IMR-90 (cell line): ENCODE measurements around the gene FAM8A1. TPM values are rescaled to one million over a fixed set of nuclear protein-coding genes. Genes with fewer than 3 reads are reported as not detected.

ENCODE experiments used
- ATAC-seq: fragments of 200-7000 bp; cut with Tn5 transposase; 2 replicates; pipeline ENCODE4 v1.9.1; 2020; ENCODE audit warnings: low read depth, mild to moderate bottlenecking, moderate library complexity
- BruUV-seq: library from RNA; stranded (reverse); fragments of 400-500 nt; replicated peaks from 2 replicates; lab custom pipeline; 2021; lab: Mats Ljungman, UMichigan
- CTCF ChIA-PET: fragments of 300-600 bp; formaldehyde crosslinking; extraction: SDS; loops from one replicate; lab custom pipeline; 2021; ENCODE audit warnings: antibody characterized with exemption; lab: Yijun Ruan, JAX
- POLR2A ChIA-PET: fragments of 300-600 bp; sonication (Branson Sonifier 250); formaldehyde crosslinking; loops from one replicate; lab custom pipeline; 2022; ENCODE audit warnings: antibody characterized with exemption; ENCODE audit not compliant: unreplicated experiment; lab: Charles Lee
- DNase-seq: peaks from one replicate; pipeline ENCODE4 v3.0.0; 2013
- H2AFZ ChIP-seq: replicated peaks from 2 replicates; pipeline ENCODE3; 2013; ENCODE audit warnings: low read length, mild to moderate bottlenecking; ENCODE audit not compliant: poor library complexity
- H2AK5ac ChIP-seq: 2 replicates; pipeline ENCODE4 v1.6.1; 2013; ENCODE audit warnings: low read depth, low read length, inconsistent platforms
- H2AK9ac ChIP-seq: replicated peaks from 2 replicates; pipeline ENCODE3; 2013; ENCODE audit warnings: mild to moderate bottlenecking, low read depth, low read length, moderate library complexity; ENCODE audit not compliant: poor library complexity
- H2BK120ac ChIP-seq: 2 replicates; pipeline ENCODE4 v1.6.1; 2013; ENCODE audit warnings: low read depth, low read length, inconsistent platforms
- H2BK15ac ChIP-seq: 3 replicates; pipeline ENCODE4 v1.6.1; 2013; ENCODE audit warnings: low read depth, low read length, inconsistent platforms
- H2BK20ac ChIP-seq: 2 replicates; pipeline ENCODE4 v1.6.1; 2013; ENCODE audit warnings: low read depth, mild to moderate bottlenecking, inconsistent platforms, low read length, moderate library complexity
- H2BK5ac ChIP-seq: 2 replicates; pipeline ENCODE4 v1.6.1; 2013; ENCODE audit warnings: mild to moderate bottlenecking, low read depth, low read length, inconsistent platforms; ENCODE audit not compliant: poor library complexity, severe bottlenecking
- H3K14ac ChIP-seq: replicated peaks from 2 replicates; pipeline ENCODE4 v1.6.1; 2013; ENCODE audit warnings: low read depth, low read length, inconsistent platforms
- H3K18ac ChIP-seq: 2 replicates; pipeline ENCODE4 v1.6.1; 2013; ENCODE audit warnings: low read depth, low read length, control low read depth
- H3K23ac ChIP-seq: 2 replicates; pipeline ENCODE4 v1.6.1; 2013; ENCODE audit warnings: low read depth, low read length, inconsistent platforms
- H3K27ac ChIP-seq: 2 replicates; pipeline ENCODE4 v1.5.1; 2013; ENCODE audit warnings: mild to moderate bottlenecking, control low read depth, low read length; ENCODE audit not compliant: insufficient read depth
- H3K27me3 ChIP-seq: 2 replicates; pipeline ENCODE4 v1.6.1; 2013; ENCODE audit warnings: low read length; ENCODE audit not compliant: control insufficient read depth, insufficient read depth
- H3K36me3 ChIP-seq: 2 replicates; pipeline ENCODE4 v1.6.1; 2013; ENCODE audit warnings: low read length, mixed read lengths; ENCODE audit not compliant: control insufficient read depth, insufficient read depth
- H3K4ac ChIP-seq: 2 replicates; pipeline ENCODE4 v1.6.1; 2013; ENCODE audit warnings: low read depth, low read length, inconsistent platforms
- H3K4me1 ChIP-seq: 2 replicates; pipeline ENCODE4 v1.6.1; 2013; ENCODE audit warnings: low read length, mixed read lengths; ENCODE audit not compliant: control insufficient read depth, insufficient read depth
- H3K4me2 ChIP-seq: 2 replicates; pipeline ENCODE4 v1.6.1; 2013; ENCODE audit warnings: low read depth, mild to moderate bottlenecking, control low read depth, low read length, moderate library complexity
- H3K4me3 ChIP-seq: 2 replicates; pipeline ENCODE4 v1.5.1; 2013; ENCODE audit warnings: low read depth, mild to moderate bottlenecking, control low read depth, low read length, moderate library complexity; ENCODE audit not compliant: insufficient read depth
- H3K56ac ChIP-seq: 2 replicates; pipeline ENCODE4 v1.6.1; 2013; ENCODE audit warnings: low read length, inconsistent platforms; ENCODE audit not compliant: insufficient read depth; ENCODE audit errors: extremely low read depth
- H3K79me1 ChIP-seq, 2 experiments: 2 replicates each; pipeline ENCODE4 v1.6.1; 2013; ENCODE audit warnings: low read length in 2 of 2, inconsistent platforms in 1 of 2, low read depth in 1 of 2
- H3K9ac ChIP-seq: 2 replicates; pipeline ENCODE4 v1.6.1; 2013; ENCODE audit warnings: low read depth, low read length, control low read depth
- H3K9me1 ChIP-seq: 2 replicates; pipeline ENCODE4 v1.6.1; 2013; ENCODE audit warnings: low read length, inconsistent platforms; ENCODE audit not compliant: insufficient read depth
- H3K9me3 ChIP-seq: 2 replicates; pipeline ENCODE4 v1.6.1; 2013; ENCODE audit warnings: low read length; ENCODE audit not compliant: control insufficient read depth, insufficient read depth
- H4K20me1 ChIP-seq: 2 replicates; pipeline ENCODE4 v1.6.1; 2013; ENCODE audit warnings: low read length, inconsistent platforms; ENCODE audit not compliant: insufficient read depth
- H4K5ac ChIP-seq: 2 replicates; pipeline ENCODE4 v1.6.1; 2013; ENCODE audit warnings: mild to moderate bottlenecking, low read depth, low read length, control low read depth
- H4K8ac ChIP-seq, 2 experiments: 2 replicates each; pipeline ENCODE4 v1.6.1; 2013; ENCODE audit warnings: low read depth in 2 of 2, low read length in 2 of 2, control low read depth in 1 of 2, inconsistent platforms in 1 of 2
- H4K91ac ChIP-seq: 2 replicates; pipeline ENCODE4 v1.6.1; 2013; ENCODE audit warnings: low read depth, low read length, inconsistent platforms; ENCODE audit not compliant: insufficient read depth
- CEBPB ChIP-seq: IDR thresholded peaks from 2 replicates; pipeline ENCODE4 v1.6.1; 2012; ENCODE audit warnings: low read depth, low read length, improper control_type of control experiment
- CHD1 ChIP-seq: IDR thresholded peaks from 2 replicates; pipeline ENCODE4 v1.6.1; 2012; ENCODE audit warnings: low read depth, low read length, improper control_type of control experiment
- CTCF ChIP-seq: conservative IDR thresholded peaks from 2 replicates; pipeline ENCODE4 v1.5.1; 2012; ENCODE audit warnings: mild to moderate bottlenecking, low read depth, low read length, improper control_type of control experiment
- ELK1 ChIP-seq: fragments of 150-350 bp; IDR thresholded peaks from 2 replicates; pipeline ENCODE4 v1.6.1; 2016; ENCODE audit warnings: low read depth, mild to moderate bottlenecking, low read length, moderate library complexity, borderline replicate concordance
- FOS ChIP-seq: fragments of 150-350 bp; IDR thresholded peaks from 2 replicates; pipeline ENCODE4 v1.6.1; 2016; ENCODE audit warnings: low read depth, low read length
- RFX5 ChIP-seq: IDR thresholded peaks from 2 replicates; pipeline ENCODE4 v1.8.0; 2012; ENCODE audit warnings: low read depth, mild to moderate bottlenecking, low read length, moderate library complexity
- SMC3 ChIP-seq: fragments of 150-350 bp; IDR thresholded peaks from 2 replicates; pipeline ENCODE4 v1.6.1; 2016; ENCODE audit warnings: low read depth, mild to moderate bottlenecking, antibody characterized with exemption, low read length, moderate library complexity
- USF2 ChIP-seq: fragments of 150-350 bp; IDR thresholded peaks from 2 replicates; pipeline ENCODE4 v1.6.1; 2017; ENCODE audit warnings: mild to moderate bottlenecking, antibody characterized with exemption, low read length, low read depth
- WGBS, 2 experiments: methylation state at CpG; one replicate each; pipeline versions ENCODE4 v1.1.5 to v1.1.7; 2013; ENCODE audit warnings: missing lambda C conversion rate in 2 of 2; ENCODE audit not compliant: insufficient read length in 1 of 2; ENCODE audit errors: extremely low coverage in 2 of 2; 5-methylcytosine and 5-hydroxymethylcytosine counted together
- dilution Hi-C: fragments of 300-500 bp; cut with HindIII; formaldehyde crosslinking; loops from one replicate; pipeline ENCODE4 v1.14.3; 2018; ENCODE audit warnings: low sequenced_read_pairs; ENCODE audit not compliant: unreplicated experiment
- in situ Hi-C: fragments of 300-500 bp; cut with MboI; formaldehyde crosslinking; loops from 3 replicates; pipeline ENCODE4 v1.14.3; 2019; ENCODE audit warnings: low sequenced_read_pairs, inconsistent platforms, mixed read lengths
- intact Hi-C: fragments of 100-400 bp; cut with micrococcal nuclease; formaldehyde crosslinking; loops from 2 replicates; pipeline ENCODE4 v1.10.0; 2022
- polyA plus RNA-seq, 3 experiments: library from polyadenylated mRNA; depleted of rRNA; stranded (reverse); fragments of >200 nt; gene quantifications; 2 replicates each; pipeline ENCODE4 v1.2.3, GENCODE V29; 2012; ENCODE audit warnings: low replicate concordance in 1 of 3
- total RNA-seq: library from RNA; depleted of rRNA; stranded (reverse); fragments of >200 nt; gene quantifications from 2 replicates; pipeline ENCODE4 v1.2.3, GENCODE V29; 2012

The FAM8A1 gene
- total and polyA plus RNA-seq, 2 of the 4 experiments (the other 2 are of a cell fraction), result 8.1 to 8.2 TPM

- ATAC-seq (no peak), DNase-seq (peak; percentile 12)
- H3K4me1 ChIP-seq, result no peaks in the 10 kb centered on the region
- no peaks in the 10 kb centered on the region for H3K9me3 ChIP-seq
- no peak overlapping the region for H2AK5ac ChIP-seq
- no peak overlapping the region for H3K4me2 ChIP-seq
- H3K4me3 ChIP-seq, result no peak overlapping the region
- H3K9me1 ChIP-seq, result no peaks in the 10 kb centered on the region
- no peak overlapping the region for H3K18ac ChIP-seq
- dilution Hi-C loops (no loop called here), in situ Hi-C loops (no loop called here), intact Hi-C loops (loop anchor here (5.0 kb wide), 1 partner anchor 39 kb away; no protein-coding TSS in a partner anchor)
- H2BK20ac ChIP-seq, result no peak overlapping the region
- no peak overlapping the region for H2BK15ac ChIP-seq
- CTCF ChIA-PET, result no interaction called here
- H3K27me3 ChIP-seq, result no peaks in the 10 kb centered on the region
- WGBS, 2 experiments, result no CpG with 5 or more reads among the region's 4 CpGs
- no peaks in the 10 kb centered on the region for H4K20me1 ChIP-seq
- H3K9ac ChIP-seq, result no peak overlapping the region
- no peak overlapping the region for H3K4ac ChIP-seq
- no peak overlapping the region for H2BK5ac ChIP-seq
- no peak overlapping the region for H4K8ac ChIP-seq
- no peak overlapping the region for H4K5ac ChIP-seq
- no peak overlapping the region for H3K23ac ChIP-seq
- TF ChIP-seq CHD1 (no peak), CTCF (no peak), FOS (no peak), ELK1 (no peak), CEBPB (no peak), USF2 (no peak), RFX5 (no peak), SMC3 (no peak)
- no peak overlapping the region for H4K91ac ChIP-seq
- no peaks in the 10 kb centered on the region for H3K79me1 ChIP-seq
- H2BK120ac ChIP-seq, result no peak overlapping the region
- POLR2A ChIA-PET, result no interaction called here
- H2AK9ac ChIP-seq, result no peak overlapping the region
- H2AFZ ChIP-seq, result no peak overlapping the region
- no TSS peak for BruUV-seq
- peaks cover 17% of the 10 kb centered on the region for H3K36me3 ChIP-seq
- H3K56ac ChIP-seq, result no peak overlapping the region
- H3K27ac ChIP-seq, result no peak overlapping the region; the same call in 1 of the 2 replicates
- no peak overlapping the region for H3K14ac ChIP-seq
Observed at GRCh38 chr6:17556014-17556413, 44.1 kb upstream of the FAM8A1 start.
